ENCODE data around the gene CYP39A1.

Gene CYP39A1

GRCh38 chr6:46510651-46511050 is 142.0 kb downstream of the CYP39A1 start:
- H3F3A ChIP-seq (ENCODE audit: low read depth), result no peaks in the 10 kb centered on the region
- H3K4me3 ChIP-seq (ENCODE audit: low read length, poor library complexity, severe bottlenecking), result no peak overlapping the region
- TF ChIP-seq EZH2phosphoT487 (IDR thresholded peaks at IDR 0.05; ENCODE audit: borderline replicate concordance), result no peak
- TF ChIP-seq, protein P1, sequence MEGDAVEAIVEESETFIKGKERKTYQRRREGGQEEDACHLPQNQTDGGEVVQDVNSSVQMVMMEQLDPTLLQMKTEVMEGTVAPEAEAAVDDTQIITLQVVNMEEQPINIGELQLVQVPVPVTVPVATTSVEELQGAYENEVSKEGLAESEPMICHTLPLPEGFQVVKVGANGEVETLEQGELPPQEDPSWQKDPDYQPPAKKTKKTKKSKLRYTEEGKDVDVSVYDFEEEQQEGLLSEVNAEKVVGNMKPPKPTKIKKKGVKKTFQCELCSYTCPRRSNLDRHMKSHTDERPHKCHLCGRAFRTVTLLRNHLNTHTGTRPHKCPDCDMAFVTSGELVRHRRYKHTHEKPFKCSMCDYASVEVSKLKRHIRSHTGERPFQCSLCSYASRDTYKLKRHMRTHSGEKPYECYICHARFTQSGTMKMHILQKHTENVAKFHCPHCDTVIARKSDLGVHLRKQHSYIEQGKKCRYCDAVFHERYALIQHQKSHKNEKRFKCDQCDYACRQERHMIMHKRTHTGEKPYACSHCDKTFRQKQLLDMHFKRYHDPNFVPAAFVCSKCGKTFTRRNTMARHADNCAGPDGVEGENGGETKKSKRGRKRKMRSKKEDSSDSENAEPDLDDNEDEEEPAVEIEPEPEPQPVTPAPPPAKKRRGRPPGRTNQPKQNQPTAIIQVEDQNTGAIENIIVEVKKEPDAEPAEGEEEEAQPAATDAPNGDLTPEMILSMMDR (conservative IDR thresholded peaks at IDR 0.05; ENCODE audit: low read length), result no peak
- H3K79me2 ChIP-seq (ENCODE audit: insufficient read depth, low read length), result no peaks in the 10 kb centered on the region
- H4K20me1 ChIP-seq (ENCODE audit: insufficient read depth, low read length, poor library complexity, severe bottlenecking), result no peaks in the 10 kb centered on the region
- no peaks in the 10 kb centered on the region for H3K9me3 ChIP-seq (ENCODE audit: insufficient read depth, low read depth, low read length)
- H3K9me2 ChIP-seq (replicated peaks; ENCODE audit: low read depth, low read length), result no peaks in the 10 kb centered on the region
- no peak overlapping the region for H3K4me2 ChIP-seq (ENCODE audit: low read depth, low read length, poor library complexity, severe bottlenecking)
- H3K4me1 ChIP-seq (ENCODE audit: insufficient read depth, low read length, poor library complexity, severe bottlenecking), result no peaks in the 10 kb centered on the region
- no peaks in the 10 kb centered on the region for H3K27me3 ChIP-seq (ENCODE audit: insufficient read depth, low read length, poor library complexity, severe bottlenecking)
- no peak overlapping the region for H3K9ac ChIP-seq (ENCODE audit: low read depth, low read length, poor library complexity, severe bottlenecking)
- no peaks in the 10 kb centered on the region for H3K36me3 ChIP-seq (ENCODE audit: insufficient read depth, low read length)
- no peak overlapping the region for H2AFZ ChIP-seq (ENCODE audit: low read length)

DNA sequence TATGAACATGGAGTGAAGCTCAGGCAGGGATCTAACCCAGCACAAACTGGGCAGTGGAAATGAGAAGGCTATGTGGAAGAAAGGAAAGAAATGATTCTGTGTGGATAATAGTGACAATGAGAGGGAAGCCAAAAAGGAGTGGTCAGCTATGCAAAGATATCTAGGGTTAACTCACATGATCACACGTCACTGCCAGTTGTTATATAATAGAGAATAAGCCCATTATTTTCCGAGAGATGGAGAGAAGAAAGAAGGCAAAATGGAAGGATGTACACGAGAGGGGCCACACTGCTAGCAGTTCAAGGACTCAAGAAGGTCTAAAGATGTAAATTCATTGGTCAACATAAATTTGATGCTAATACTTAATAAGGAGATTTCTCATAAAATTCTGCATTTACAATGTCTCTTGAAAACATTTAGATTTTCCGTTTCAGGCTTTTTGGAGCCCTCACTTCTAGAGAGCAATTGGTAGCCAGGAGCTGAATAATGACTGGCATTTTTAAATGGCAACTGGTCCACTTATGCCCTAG is 142.6 kb downstream of the CYP39A1 start:
- no peaks in the 10 kb centered on the region for H3K27me3 ChIP-seq (ENCODE audit: insufficient read depth, low read length, poor library complexity, severe bottlenecking)
- TF ChIP-seq, protein P1 (conservative IDR thresholded peaks at IDR 0.05; ENCODE audit: low read length), result no peak
- TF ChIP-seq EZH2phosphoT487 (IDR thresholded peaks at IDR 0.05; ENCODE audit: borderline replicate concordance), result no peak
- no peaks in the 10 kb centered on the region for H3K9me2 ChIP-seq (replicated peaks; ENCODE audit: low read depth, low read length)
- H3K4me3 ChIP-seq (ENCODE audit: low read length, poor library complexity, severe bottlenecking), result no peak overlapping the region
- H4K20me1 ChIP-seq (ENCODE audit: insufficient read depth, low read length, poor library complexity, severe bottlenecking), result no peaks in the 10 kb centered on the region
- no peak overlapping the region for H3K4me2 ChIP-seq (ENCODE audit: low read depth, low read length, poor library complexity, severe bottlenecking)
- no peaks in the 10 kb centered on the region for H3K79me2 ChIP-seq (ENCODE audit: insufficient read depth, low read length)
- H3K9ac ChIP-seq (ENCODE audit: low read depth, low read length, poor library complexity, severe bottlenecking), result no peak overlapping the region
- H3K36me3 ChIP-seq (ENCODE audit: insufficient read depth, low read length), result no peaks in the 10 kb centered on the region
- H3F3A ChIP-seq (ENCODE audit: low read depth), result no peaks in the 10 kb centered on the region
- no peaks in the 10 kb centered on the region for H3K4me1 ChIP-seq (ENCODE audit: insufficient read depth, low read length, poor library complexity, severe bottlenecking)
- H3K9me3 ChIP-seq (ENCODE audit: insufficient read depth, low read depth, low read length), result no peaks in the 10 kb centered on the region
- no peak overlapping the region for H2AFZ ChIP-seq (ENCODE audit: low read length)

DNA sequence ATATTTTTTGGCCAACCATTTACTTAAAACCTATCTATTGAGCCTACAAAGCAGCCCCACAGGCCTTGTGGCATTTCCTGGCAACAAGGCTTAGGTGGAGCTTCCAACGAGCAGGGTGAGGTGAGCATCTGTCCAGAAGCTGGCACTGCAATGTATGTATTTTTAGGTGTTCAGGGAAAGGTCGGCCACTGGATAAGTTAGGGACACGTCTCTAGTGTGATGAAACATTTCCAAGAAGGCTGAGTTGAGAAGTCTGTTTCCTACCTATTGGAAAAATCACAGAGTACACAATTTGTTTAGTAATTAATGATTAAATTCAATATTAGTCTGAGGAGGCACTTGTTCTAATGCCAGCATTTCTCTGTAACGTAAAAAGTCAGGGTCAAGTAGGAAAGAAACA is 143.6 kb downstream of the CYP39A1 start:
- Histone ChIP-seq H4K20me1 (ENCODE audit: insufficient read depth, low read length, poor library complexity, severe bottlenecking) (no peaks in the 10 kb centered on the region), H3K4me3 (ENCODE audit: low read length, poor library complexity, severe bottlenecking) (no peak overlapping the region), H3K9ac (ENCODE audit: low read depth, low read length, poor library complexity, severe bottlenecking) (no peak overlapping the region), H3K36me3 (ENCODE audit: insufficient read depth, low read length) (no peaks in the 10 kb centered on the region), H3K4me2 (ENCODE audit: low read depth, low read length, poor library complexity, severe bottlenecking) (no peak overlapping the region), H3K79me2 (ENCODE audit: insufficient read depth, low read length) (no peaks in the 10 kb centered on the region), H3F3A (ENCODE audit: low read depth) (no peaks in the 10 kb centered on the region), H3K9me2 (replicated peaks; ENCODE audit: low read depth, low read length) (no peaks in the 10 kb centered on the region), H3K9me3 (ENCODE audit: insufficient read depth, low read depth, low read length) (no peaks in the 10 kb centered on the region), H3K27me3 (ENCODE audit: insufficient read depth, low read length, poor library complexity, severe bottlenecking) (no peaks in the 10 kb centered on the region), H3K4me1 (ENCODE audit: insufficient read depth, low read length, poor library complexity, severe bottlenecking) (no peaks in the 10 kb centered on the region), H2AFZ (ENCODE audit: low read length) (no peak overlapping the region)
- TF ChIP-seq, protein P1 (conservative IDR thresholded peaks at IDR 0.05; ENCODE audit: low read length), result no peak
- no peak for TF ChIP-seq EZH2phosphoT487 (IDR thresholded peaks at IDR 0.05; ENCODE audit: borderline replicate concordance)
